ENCODE data around the gene DPH6. TPM values are rescaled to one million over a fixed set of nuclear protein-coding genes. Genes with fewer than 3 reads are reported as not detected.

Gene DPH6
- total RNA-seq, 3 donors from 2014 or later (not counting 1 experiment from before 2014, with no cell fraction given), result 10.8 to 13.3 (median 13.1) TPM

GRCh38 chr15:35376707-35377106 is 169.3 kb downstream of the DPH6 start:
- Mint-ChIP-seq H3K27ac (no peak overlapping the region), H3K36me3 (peaks cover 26% of the 10 kb centered on the region), H3K4me3 (no peak overlapping the region), H3K4me1 (peaks cover 5 to 6% of the 10 kb centered on the region in 2 donors), H3K27me3 (ENCODE audit: low read depth in 2 of 2) (no peaks in the 10 kb centered on the region), H3K9me3 (peaks cover 0 to 6% of the 10 kb centered on the region in 2 donors)
- no peaks in the 10 kb centered on the region for H3K36me3 ChIP-seq (ENCODE audit: control insufficient read depth, insufficient read depth, low read length)
- no peaks in the 10 kb centered on the region for H3K4me1 ChIP-seq (ENCODE audit: control insufficient read depth, insufficient read depth, low read length)
- no peak overlapping the region for H3K4me3 ChIP-seq (ENCODE audit: low read length)
- ATAC-seq (no peak), DNase-seq (no peak)
- no peaks in the 10 kb centered on the region for H3K9me3 ChIP-seq (ENCODE audit: control insufficient read depth, insufficient read depth, low read length)
- H3K27me3 ChIP-seq (ENCODE audit: control insufficient read depth, insufficient read depth, low read length), result no peaks in the 10 kb centered on the region
- H3K27ac ChIP-seq (ENCODE audit: low read length), result no peak overlapping the region
- TF ChIP-seq, protein P1, sequence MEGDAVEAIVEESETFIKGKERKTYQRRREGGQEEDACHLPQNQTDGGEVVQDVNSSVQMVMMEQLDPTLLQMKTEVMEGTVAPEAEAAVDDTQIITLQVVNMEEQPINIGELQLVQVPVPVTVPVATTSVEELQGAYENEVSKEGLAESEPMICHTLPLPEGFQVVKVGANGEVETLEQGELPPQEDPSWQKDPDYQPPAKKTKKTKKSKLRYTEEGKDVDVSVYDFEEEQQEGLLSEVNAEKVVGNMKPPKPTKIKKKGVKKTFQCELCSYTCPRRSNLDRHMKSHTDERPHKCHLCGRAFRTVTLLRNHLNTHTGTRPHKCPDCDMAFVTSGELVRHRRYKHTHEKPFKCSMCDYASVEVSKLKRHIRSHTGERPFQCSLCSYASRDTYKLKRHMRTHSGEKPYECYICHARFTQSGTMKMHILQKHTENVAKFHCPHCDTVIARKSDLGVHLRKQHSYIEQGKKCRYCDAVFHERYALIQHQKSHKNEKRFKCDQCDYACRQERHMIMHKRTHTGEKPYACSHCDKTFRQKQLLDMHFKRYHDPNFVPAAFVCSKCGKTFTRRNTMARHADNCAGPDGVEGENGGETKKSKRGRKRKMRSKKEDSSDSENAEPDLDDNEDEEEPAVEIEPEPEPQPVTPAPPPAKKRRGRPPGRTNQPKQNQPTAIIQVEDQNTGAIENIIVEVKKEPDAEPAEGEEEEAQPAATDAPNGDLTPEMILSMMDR (IDR thresholded peaks at IDR 0.05), result no peak
- intact Hi-C loops (cut with micrococcal nuclease), result no loop called here

- Histone ChIP-seq H3K27ac (ENCODE audit: low read length) (no peak overlapping the region), H3K4me1 (ENCODE audit: control insufficient read depth, insufficient read depth, low read length) (no peaks in the 10 kb centered on the region), H3K9me3 (ENCODE audit: control insufficient read depth, insufficient read depth, low read length) (no peaks in the 10 kb centered on the region), H3K27me3 (ENCODE audit: control insufficient read depth, insufficient read depth, low read length) (no peaks in the 10 kb centered on the region), H3K36me3 (ENCODE audit: control insufficient read depth, insufficient read depth, low read length) (no peaks in the 10 kb centered on the region), H3K4me3 (ENCODE audit: low read length) (no peak overlapping the region)
- TF ChIP-seq, protein P1 (IDR thresholded peaks at IDR 0.05), result no peak
- Mint-ChIP-seq H3K4me1 (peaks cover 5 to 6% of the 10 kb centered on the region in 2 donors), H3K9me3 (peaks cover 0 to 6% of the 10 kb centered on the region in 2 donors), H3K27ac (no peak overlapping the region), H3K27me3 (ENCODE audit: low read depth in 2 of 2) (no peaks in the 10 kb centered on the region), H3K36me3 (peaks cover 34% of the 10 kb centered on the region), H3K4me3 (no peak overlapping the region)
- DNase-seq (no peak), ATAC-seq (no peak)
- intact Hi-C loops (cut with micrococcal nuclease), result no loop called here
These were observed 171.3 kb downstream of the DPH6 start for GRCh38 chr15:35374661-35375060.

- H3K4me1 Mint-ChIP-seq, result no peaks in the 10 kb centered on the region
These were observed 183.7 kb downstream of the DPH6 start for GRCh38 chr15:35362195-35362829.

More at GRCh38 chr15:35362195-35362829, 183.7 kb downstream of the DPH6 start:
- DNase-seq, result no peak
- Mint-ChIP-seq H3K27ac (no peak overlapping the region), H3K4me3 (no peak overlapping the region), H3K9me3 (peaks cover 18 to 45% of the 10 kb centered on the region in 2 donors), H3K36me3 (peaks cover 38% of the 10 kb centered on the region), H3K27me3 (ENCODE audit: low read depth in 2 of 2) (no peaks in the 10 kb centered on the region)
- peaks cover 2% of the 10 kb centered on the region for H3K36me3 ChIP-seq (ENCODE audit: control insufficient read depth, insufficient read depth, low read length)
- TF ChIP-seq, protein P1 (IDR thresholded peaks at IDR 0.05), result no peak
- peaks cover 31% of the 10 kb centered on the region for H3K9me3 ChIP-seq (ENCODE audit: control insufficient read depth, insufficient read depth, low read length)
- no peaks in the 10 kb centered on the region for H3K27me3 ChIP-seq (ENCODE audit: control insufficient read depth, insufficient read depth, low read length)
- H3K4me1 ChIP-seq (ENCODE audit: control insufficient read depth, insufficient read depth, low read length), result no peaks in the 10 kb centered on the region
- no peak overlapping the region for H3K4me3 ChIP-seq (ENCODE audit: low read length)
- no peak overlapping the region for H3K27ac ChIP-seq (ENCODE audit: low read length)
- ATAC-seq, result no peak
- intact Hi-C loops (cut with micrococcal nuclease), result no loop called here
